Lower leg skin (tissue), 3 donors: Measurements from ENCODE around the gene TFPI.

Experiments
- POLR2A ChIP-seq, 2 donors: fragments of 450-650 bp; IDR thresholded peaks; one replicate each; pipeline ENCODE4 v1.6.1; 2016 to 2017; ENCODE audit warnings: antibody characterized with exemption in 2 of 2, mild to moderate bottlenecking in 1 of 2, moderate library complexity in 1 of 2
- TF ChIP-seq, protein P1 (sequence below), 3 donors: fragments of 450-650 bp; IDR thresholded peaks; one replicate each; pipeline ENCODE4 v1.5.1; 2016; ENCODE audit warnings: antibody characterized with exemption in 3 of 3, mild to moderate bottlenecking in 3 of 3, moderate library complexity in 2 of 3

DNA sequence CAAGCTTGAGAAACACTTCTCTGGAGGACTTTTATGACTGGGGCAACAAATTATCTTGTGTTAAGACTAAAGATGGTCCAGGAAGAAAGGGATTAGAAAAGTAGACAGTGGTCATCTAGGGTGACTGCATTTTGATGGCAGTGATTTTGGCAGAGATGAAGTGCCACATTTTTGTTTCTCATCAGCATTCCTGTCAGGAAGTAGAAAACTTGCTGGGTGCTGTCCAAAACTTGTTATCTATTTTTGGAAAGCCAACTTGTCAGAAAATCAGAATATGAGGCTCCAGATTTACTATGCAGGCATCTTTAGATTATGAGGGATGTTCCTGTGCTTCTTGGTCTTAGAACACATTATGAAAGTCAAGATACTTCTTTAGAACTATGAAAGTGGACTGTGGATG lies 77.2 kb downstream of the TFPI start:
- TF ChIP-seq, protein P1, sequence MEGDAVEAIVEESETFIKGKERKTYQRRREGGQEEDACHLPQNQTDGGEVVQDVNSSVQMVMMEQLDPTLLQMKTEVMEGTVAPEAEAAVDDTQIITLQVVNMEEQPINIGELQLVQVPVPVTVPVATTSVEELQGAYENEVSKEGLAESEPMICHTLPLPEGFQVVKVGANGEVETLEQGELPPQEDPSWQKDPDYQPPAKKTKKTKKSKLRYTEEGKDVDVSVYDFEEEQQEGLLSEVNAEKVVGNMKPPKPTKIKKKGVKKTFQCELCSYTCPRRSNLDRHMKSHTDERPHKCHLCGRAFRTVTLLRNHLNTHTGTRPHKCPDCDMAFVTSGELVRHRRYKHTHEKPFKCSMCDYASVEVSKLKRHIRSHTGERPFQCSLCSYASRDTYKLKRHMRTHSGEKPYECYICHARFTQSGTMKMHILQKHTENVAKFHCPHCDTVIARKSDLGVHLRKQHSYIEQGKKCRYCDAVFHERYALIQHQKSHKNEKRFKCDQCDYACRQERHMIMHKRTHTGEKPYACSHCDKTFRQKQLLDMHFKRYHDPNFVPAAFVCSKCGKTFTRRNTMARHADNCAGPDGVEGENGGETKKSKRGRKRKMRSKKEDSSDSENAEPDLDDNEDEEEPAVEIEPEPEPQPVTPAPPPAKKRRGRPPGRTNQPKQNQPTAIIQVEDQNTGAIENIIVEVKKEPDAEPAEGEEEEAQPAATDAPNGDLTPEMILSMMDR (IDR thresholded peaks at IDR 0.05), result no peak
- TF ChIP-seq POLR2A (IDR thresholded peaks at IDR 0.05), result no peak
